ENCODE data around the gene KCNT1.

Gene KCNT1

GRCh38 chr9:135673941-135674340 is 28.0 kb upstream of the KCNT1 start:
- DNase-seq, result no peak

GRCh38 chr9:135674977-135675376 is 27.0 kb upstream of the KCNT1 start:
- no peak for DNase-seq

DNA sequence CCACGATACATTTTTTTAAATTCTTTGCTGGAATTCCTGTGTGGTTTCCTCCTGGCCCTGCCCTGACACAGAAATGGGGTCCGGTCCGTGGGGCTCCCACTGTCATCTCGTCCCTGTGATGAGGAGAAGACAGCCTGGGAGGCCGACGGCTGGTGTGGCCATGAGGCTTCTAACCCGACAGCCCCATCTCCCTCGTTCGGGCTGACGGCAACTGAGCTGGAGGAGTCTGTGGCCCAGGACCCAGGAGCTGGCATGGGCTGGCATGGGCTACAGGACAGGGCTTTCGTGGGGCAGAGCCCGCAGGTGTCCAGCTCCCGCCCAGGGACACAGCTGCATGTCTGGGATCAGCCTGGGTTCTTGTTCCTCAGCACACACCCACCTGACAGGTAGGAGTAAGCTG is 25.1 kb upstream of the KCNT1 start:
- DNase-seq, result no peak

GRCh38 chr9:135677641-135678168 is 24.3 kb upstream of the KCNT1 start:
- no peak for DNase-seq

DNA sequence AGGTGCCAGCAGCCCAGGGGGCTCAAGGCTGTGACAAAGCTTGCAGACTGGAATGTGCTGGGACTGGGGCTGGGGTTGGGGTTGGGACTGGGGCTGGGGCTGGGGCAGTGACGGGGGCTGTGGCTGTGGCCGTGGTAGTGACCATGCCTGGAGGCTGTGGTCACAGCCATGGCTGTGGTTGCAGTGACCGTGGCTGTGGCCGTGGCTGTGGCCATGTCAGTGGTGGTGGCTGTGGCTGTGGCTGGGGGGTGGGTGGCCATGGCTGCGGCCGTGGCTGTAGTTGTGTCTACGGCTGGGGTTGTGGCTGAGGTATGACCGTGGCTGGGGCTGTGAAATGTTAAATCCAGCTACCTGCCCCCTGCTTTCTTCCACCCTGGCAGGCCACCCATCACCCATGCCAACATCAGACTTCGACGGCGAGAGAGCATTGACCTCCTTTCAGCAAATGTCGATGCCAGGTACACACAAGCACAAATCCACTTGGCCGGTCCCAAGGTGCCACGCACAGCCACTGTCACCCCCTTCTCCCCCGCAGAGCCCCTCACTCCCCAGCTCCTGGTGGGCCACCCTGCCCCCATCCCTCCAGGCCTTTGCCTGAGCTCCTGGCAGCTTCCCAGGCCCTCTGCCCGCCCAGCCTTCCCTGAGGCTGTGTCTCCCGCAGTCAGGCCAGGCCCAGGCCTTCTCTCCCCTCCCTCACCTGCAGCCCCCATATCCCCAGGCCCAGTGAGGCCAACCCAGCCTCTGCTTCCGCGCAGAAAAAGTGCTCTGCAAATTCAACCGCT is 23.6 kb upstream of the KCNT1 start:
- DNase-seq, result no peak

GRCh38 chr9:135680056-135680455 is 21.9 kb upstream of the KCNT1 start:
- DNase-seq, result no peak

DNA sequence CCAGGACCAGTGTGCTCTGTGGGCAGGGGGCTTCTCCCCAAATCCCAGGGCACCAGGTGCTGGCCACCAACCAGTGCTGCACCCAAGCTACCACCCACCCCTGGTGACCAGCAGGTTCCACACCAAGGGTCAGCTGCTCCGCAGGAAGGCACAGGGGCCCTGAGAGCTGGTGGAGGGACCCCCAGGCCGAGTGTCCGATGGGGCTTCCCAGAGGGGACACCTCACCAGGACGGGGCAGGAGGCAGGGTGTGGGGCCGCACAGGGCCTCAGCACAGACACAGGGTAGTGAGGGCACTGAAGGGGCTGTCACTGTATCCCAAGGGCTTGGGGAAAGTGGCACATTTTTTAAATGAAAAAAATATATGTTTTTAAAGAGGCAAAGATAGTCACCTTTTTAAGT is 20.8 kb upstream of the KCNT1 start:
- DNase-seq, result no peak

DNA sequence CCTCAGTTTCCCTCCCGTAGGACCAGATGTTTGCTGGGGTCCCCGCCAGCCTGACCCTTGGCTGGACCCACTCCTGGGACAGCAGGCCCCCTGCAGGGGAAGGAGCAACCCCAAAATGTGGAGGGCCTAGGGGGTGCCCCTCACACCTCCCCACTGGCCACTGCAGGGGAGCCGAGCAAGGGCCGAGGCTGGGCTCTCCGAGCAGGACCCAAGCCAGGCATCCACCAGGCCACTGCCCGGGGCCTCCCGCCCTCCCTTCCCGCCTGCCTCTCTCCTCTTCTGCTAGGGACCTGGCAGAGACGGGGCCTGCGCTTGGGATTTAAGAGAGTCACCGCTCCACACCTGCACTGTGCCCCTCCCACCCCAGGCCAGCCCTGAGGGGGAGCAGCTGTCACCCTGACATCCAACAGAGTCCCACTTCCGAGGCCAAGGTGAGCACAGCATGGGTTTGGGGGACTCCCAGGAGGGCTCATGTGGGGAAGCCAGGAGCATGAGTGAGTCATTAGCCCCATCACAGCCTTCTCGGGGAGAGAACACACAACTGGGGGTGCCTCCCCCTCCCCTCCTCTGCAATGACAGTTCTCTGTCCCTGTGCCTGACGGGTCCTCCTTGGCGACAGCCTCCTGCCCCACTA is 18.5 kb upstream of the KCNT1 start:
- DNase-seq, result no peak

DNA sequence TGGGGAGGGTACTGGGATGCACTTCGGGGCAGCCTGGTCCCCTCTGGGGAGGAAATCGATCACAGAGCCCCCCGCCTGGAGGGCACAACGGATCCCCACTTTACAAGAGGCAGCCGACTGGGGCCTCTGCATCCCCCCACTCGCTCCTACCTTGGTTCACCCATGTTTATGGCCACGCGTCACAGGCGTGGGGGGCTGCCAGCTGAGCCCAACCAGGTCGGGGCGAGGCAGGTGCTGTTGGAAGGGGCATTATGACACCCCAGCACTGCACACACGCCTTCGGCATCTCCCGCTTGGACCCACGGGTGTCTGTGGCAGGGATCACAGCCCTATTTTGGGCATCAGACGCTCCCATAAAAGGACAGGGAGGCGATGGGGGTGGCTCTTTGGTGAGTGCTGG is 17.3 kb upstream of the KCNT1 start:
- DNase-seq, result no peak

DNA sequence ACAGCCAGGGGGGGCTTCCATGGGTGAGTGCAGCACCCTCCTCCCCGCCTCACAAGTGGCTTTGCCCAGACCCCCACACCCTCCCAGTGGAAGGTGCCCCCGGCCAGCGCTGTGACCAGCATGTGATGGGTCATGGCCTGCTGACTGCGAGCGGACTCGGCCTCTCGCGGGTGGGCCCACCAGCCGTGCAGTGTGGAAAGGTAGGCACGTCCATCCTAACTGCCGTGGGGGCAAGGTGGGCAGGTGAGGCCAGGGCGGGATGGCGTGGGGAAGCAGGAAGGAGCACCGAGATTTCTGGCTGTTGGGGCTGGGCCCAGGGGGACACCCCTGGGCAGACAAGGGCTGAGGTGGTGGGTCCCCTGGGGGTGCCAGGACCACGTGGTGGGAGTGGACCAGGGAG is 14.8 kb upstream of the KCNT1 start:
- DNase-seq, result no peak

DNA sequence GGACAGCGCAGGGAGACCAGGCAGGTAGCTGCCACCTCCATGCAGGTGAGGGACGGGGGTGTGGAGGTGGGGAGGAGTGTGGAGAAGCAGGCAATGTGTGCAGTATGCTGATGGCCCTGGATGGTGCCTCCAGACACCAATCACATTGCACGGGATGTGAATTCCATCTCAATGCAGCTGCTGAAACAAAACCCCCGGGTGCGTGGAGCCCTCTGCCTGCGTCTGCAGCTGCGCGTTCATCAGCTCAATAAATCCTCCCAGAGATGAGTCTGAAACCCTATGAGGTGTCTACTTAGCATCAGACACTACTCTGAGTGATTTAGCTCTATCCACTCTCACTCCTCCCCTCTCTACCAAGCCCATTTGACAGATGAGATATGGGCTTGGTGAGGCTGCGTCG is 13.0 kb upstream of the KCNT1 start:
- DNase-seq, result no peak

DNA sequence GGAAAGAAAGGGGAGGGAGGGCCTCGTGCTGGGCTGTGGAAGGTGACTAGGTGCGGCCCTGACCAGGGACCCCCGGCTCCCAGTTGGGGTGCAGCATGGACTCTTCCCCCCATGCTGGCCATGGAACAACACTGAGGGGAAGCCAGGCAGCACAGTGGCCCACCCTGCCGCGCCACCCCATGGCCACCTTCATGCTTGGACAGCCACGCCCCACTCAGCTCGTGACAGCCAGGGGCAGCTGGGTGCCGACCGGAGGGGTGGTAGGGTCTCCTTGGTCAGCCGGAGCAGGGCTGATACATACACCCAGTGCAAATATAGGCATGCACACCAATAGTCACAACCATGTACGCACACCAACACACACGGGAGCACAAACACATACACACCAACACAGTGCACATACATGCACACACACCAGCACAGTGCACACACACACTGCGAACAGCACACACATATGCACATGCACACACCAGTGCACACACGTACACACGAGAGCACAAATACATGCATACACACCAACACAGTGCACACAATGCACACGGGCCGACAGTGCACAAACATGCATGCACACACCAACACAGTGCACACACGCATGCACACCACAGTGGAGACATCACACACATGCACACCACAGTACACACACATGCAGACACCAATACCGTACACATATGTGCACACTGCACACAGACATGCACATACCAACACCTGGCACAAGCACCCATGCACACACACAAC is 11.0 kb upstream of the KCNT1 start:
- no peak for DNase-seq

GRCh38 chr9:135692410-135692809 is 9.6 kb upstream of the KCNT1 start:
- DNase-seq, result no peak

DNA sequence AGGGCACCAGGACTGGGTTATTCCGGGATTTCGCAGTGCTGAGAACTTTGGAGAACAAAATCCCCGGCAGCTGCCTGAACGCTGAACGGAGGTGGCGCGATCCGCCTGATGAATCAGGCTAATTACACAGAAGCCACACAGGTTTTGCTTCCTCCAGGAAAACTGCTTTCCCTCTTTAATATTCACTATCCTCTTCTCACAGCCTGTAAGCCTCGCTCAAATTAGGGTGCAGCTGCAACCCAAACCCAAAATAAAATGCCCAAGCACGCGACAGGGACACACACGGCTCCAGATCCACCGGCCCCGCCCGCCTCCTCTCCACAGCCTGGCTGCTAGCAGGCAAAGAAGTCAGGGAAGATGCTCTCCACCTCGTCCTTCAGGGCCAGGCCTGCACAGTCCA is 8.7 kb upstream of the KCNT1 start:
- no peak for DNase-seq

GRCh38 chr9:135693771-135694170 is 8.2 kb upstream of the KCNT1 start:
- DNase-seq, result no peak

GRCh38 chr9:135694414-135694813 is 7.6 kb upstream of the KCNT1 start:
- DNase-seq, result no peak

DNA sequence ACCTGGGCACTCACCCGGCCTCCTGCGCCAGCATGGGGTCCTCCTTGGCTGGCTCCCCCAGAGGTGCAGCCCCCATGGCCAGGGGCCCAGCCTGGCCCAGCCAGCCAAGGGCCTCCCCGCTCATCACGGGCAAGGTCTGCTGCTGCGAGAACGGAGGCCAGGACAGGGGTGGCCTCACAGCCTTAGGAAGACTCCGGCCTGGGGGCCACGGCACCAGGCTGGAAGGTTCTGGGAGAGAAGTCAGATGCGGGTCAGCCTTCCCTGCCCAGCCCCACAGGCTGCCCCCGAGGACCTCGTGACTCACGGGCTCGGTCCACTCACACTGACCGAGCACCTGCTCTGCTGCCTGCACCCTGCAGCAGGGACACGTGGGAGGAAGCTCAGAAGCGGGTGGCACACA is 6.9 kb upstream of the KCNT1 start:
- DNase-seq, result no peak

GRCh38 chr9:135695642-135696041 is 6.3 kb upstream of the KCNT1 start:
- DNase-seq, result no peak

DNA sequence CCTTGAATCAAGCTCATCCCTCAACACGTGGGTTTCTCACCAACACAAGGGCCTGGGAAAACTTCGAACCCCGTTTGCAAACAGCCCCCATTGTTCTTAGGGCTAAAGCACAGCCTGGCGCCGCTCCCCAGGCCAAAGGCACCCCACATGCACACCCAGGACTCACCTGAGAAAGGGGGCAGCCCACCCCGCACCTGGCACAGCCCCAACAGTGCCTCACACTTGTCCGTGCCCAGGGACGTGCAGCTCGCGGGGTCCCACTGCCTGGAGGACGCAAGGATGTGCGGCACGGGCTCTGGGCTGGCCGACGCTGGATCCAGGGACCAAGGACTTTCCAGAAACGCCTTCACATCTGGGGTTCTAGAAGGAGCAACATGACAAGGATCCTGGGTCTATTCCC is 5.5 kb upstream of the KCNT1 start:
- no peak for DNase-seq

DNA sequence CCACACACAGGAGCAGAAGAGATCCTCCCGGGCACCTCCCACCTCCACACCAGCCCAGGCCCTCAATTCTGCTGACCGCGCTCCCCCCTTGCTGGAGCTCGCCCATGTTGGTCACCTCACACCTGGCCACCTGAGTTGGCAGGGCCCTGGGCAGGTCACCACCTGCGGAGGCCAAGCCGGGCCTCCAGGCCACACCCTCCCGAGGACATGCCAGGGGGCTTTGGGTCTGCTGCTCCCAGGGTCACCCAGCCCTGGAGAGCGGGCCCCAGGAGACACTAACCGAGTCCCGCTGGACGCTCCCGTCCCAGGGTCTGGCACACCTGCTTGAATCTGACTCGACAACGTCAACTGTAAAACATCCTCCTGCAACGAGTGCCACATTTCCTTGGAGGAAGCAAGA is 4.8 kb upstream of the KCNT1 start:
- DNase-seq, result no peak

- no peak for DNase-seq
Observed at GRCh38 chr9:135698236-135698635, 3.7 kb upstream of the KCNT1 start.

GRCh38 chr9:135698767-135699166 is 3.2 kb upstream of the KCNT1 start:
- DNase-seq, result no peak

DNA sequence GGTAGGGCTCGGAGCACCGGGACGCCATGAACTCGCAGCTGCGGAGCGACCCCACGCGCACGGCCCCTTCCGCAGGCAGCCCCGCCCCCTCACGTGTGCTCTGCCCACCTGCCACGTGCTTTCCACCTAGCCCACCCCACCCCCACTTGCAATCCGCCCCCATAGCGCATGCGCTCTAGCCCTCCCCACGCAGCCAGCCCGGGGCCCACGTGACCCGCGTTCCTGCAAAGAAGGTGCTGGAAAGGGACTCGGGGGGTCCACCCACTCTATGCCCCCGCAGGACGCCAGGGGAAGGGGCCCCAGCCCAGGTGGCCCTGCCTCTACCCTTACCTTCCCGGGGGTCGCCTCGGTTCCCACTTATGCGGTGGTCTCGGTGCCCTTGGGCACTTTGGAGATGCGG is 2.5 kb upstream of the KCNT1 start, which contains the start of gene SOHLH1:
Gene SOHLH1, minus strand, starts transcription at position 42 of the 400 bp plus-strand sequence. Its CDS starts 14 bp downstream, at position 28.
- DNase-seq, result no peak

GRCh38 chr9:135700525-135700924 is 1.5 kb upstream of the KCNT1 start:
- DNase-seq, result no peak
